Glutamatergic neuron (in vitro differentiated cells): Measurements from ENCODE around the gene RARS1. TPM values are rescaled to one million over a fixed set of nuclear protein-coding genes. Genes with fewer than 3 reads are reported as not detected.

ENCODE experiments used
- DNase-seq: peaks from one replicate; pipeline ENCODE4 v3.0.0; 2022
- H3K27ac Mint-ChIP-seq: one replicate; pipeline ENCODE4 v1.8.0; 2020; ENCODE audit warnings: mild to moderate bottlenecking, mixed read lengths, inconsistent platforms; ENCODE audit not compliant: unreplicated experiment
- H3K27me3 Mint-ChIP-seq: one replicate; pipeline ENCODE4 v1.8.0; 2020; ENCODE audit warnings: mild to moderate bottlenecking, moderate library complexity, mixed read lengths, inconsistent platforms; ENCODE audit not compliant: unreplicated experiment
- H3K36me3 Mint-ChIP-seq: one replicate; pipeline ENCODE4 v1.8.0; 2020; ENCODE audit warnings: mild to moderate bottlenecking, mixed read lengths, inconsistent platforms; ENCODE audit not compliant: unreplicated experiment
- H3K4me1 Mint-ChIP-seq: one replicate; pipeline ENCODE4 v1.8.0; 2020; ENCODE audit warnings: mild to moderate bottlenecking, low read depth, mixed read lengths, inconsistent platforms; ENCODE audit not compliant: unreplicated experiment
- H3K4me3 Mint-ChIP-seq: one replicate; pipeline ENCODE4 v1.8.0; 2020; ENCODE audit warnings: mild to moderate bottlenecking, mixed read lengths, inconsistent platforms; ENCODE audit not compliant: unreplicated experiment
- H3K9me3 Mint-ChIP-seq: one replicate; pipeline ENCODE4 v1.8.0; 2020; ENCODE audit warnings: mild to moderate bottlenecking, moderate library complexity, mixed read lengths, inconsistent platforms; ENCODE audit not compliant: unreplicated experiment
- CTCF ChIP-seq: fragments of 200-600 bp; sonication (generic); IDR thresholded peaks from one replicate; pipeline ENCODE4 v1.5.0; 2021; ENCODE audit not compliant: partially characterized antibody, unreplicated experiment
- total RNA-seq: library from RNA; stranded (reverse); fragmentation: NEBNext Ultra II Directional; extraction: Animal tissue kit (Norgen Biotek cat#: 25700); gene quantifications from one replicate; pipeline ENCODE4 v1.2.1, GENCODE V29; 2021; ENCODE audit not compliant: unreplicated experiment

Gene RARS1
- total RNA-seq, 1 donor from 2014 or later, result 65.2 TPM

- no peak for TF ChIP-seq CTCF
- Mint-ChIP-seq H3K4me3 (no peak overlapping the region), H3K9me3 (no peaks in the 10 kb centered on the region), H3K27ac (no peak overlapping the region), H3K27me3 (no peaks in the 10 kb centered on the region), H3K4me1 (peaks cover 3% of the 10 kb centered on the region), H3K36me3 (no peaks in the 10 kb centered on the region)
- DNase-seq, result no peak
Observed at GRCh38 chr5:168482361-168482760, 3.9 kb upstream of the RARS1 start.

DNA sequence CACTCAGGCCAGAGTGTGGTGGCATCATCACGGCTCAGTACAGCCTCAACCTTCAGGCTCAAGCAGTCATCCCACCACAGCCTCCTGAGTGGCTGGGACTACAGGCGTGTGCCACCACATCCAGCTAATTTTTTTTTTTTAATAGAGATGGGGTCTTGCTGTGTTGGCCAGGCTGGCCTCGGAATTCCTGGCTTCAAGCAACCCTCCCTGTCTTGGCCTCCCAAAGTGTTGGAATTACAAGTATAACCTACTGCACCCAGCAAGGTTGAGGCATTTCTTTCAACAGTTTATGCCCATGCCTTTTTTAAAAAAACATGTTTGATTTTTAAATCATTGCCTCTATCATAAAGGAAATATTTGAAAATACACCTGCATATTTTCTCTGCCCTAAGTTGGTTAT is 2.8 kb downstream of the RARS1 start:
- no peak for TF ChIP-seq CTCF
- no peaks in the 10 kb centered on the region for H3K9me3 Mint-ChIP-seq
- peaks cover 5% of the 10 kb centered on the region for H3K4me1 Mint-ChIP-seq
- no peaks in the 10 kb centered on the region for H3K27me3 Mint-ChIP-seq
- no peak overlapping the region for H3K27ac Mint-ChIP-seq
- no peak for DNase-seq
- H3K36me3 Mint-ChIP-seq, result no peaks in the 10 kb centered on the region
- no peak overlapping the region for H3K4me3 Mint-ChIP-seq

DNA sequence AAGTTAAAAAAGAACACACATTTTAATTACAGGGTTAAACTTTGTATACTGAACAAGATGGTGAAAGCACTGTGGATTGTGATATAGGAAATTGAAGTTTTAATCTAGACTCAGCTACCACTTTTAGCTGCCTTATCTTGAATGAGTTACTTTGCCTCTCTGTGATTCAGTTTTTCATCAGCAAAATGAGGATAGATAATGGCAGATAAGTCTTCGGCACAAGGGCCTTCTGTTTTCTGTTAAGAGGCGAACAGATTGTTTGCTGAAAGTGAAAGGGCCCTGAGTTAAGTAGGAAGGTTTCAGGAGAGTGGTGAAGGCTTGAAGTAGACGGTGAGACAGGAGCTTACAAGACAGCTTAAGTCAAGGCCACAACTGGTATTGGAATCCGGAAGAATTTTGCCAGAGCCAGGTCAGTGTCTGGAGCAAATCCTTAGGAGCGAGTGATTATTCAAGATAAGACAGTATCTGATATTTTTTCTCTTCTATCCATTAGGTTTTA is 7.8 kb downstream of the RARS1 start:
- no peak overlapping the region for H3K27ac Mint-ChIP-seq
- H3K9me3 Mint-ChIP-seq, result no peaks in the 10 kb centered on the region
- H3K27me3 Mint-ChIP-seq, result no peaks in the 10 kb centered on the region
- DNase-seq, result no peak
- H3K4me1 Mint-ChIP-seq, result no peaks in the 10 kb centered on the region
- TF ChIP-seq CTCF, result no peak
- no peaks in the 10 kb centered on the region for H3K36me3 Mint-ChIP-seq
- H3K4me3 Mint-ChIP-seq, result no peak overlapping the region

DNA sequence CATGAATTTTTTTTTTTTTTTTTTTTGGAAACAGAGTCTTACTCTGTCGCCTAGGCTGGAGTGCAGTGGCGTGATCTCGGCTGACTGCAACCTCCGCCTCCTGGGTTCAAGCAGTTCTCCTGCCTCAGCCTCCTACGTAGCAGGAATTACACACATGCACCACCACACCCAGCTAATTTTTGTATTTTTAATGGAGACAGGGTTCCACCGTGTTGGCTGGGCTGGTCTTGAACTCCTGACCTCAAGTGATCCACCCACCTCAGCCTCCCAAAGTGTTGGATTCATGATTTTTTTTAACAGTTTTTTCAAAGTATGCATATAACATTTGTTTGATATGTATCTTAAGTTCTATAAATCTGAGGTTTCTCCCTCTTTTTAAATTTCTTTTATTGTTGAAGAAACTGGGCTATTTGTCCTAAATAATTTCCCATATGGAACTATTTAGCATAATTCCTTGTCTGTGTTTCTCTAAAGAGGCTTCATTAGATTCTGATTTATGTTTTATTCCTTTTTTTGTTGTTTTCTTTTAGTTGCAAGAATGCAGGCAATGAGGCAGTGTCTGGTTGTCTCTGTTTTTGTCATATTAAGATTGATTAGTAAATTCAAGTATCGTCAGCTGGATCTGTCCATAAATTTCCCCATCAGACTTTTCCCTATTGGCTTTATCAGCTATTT is 16.4 kb downstream of the RARS1 start:
- Mint-ChIP-seq H3K27me3 (no peaks in the 10 kb centered on the region), H3K36me3 (no peaks in the 10 kb centered on the region), H3K27ac (no peak overlapping the region), H3K4me1 (no peaks in the 10 kb centered on the region), H3K4me3 (no peak overlapping the region), H3K9me3 (no peaks in the 10 kb centered on the region)
- TF ChIP-seq CTCF, result no peak
- DNase-seq, result no peak

DNA sequence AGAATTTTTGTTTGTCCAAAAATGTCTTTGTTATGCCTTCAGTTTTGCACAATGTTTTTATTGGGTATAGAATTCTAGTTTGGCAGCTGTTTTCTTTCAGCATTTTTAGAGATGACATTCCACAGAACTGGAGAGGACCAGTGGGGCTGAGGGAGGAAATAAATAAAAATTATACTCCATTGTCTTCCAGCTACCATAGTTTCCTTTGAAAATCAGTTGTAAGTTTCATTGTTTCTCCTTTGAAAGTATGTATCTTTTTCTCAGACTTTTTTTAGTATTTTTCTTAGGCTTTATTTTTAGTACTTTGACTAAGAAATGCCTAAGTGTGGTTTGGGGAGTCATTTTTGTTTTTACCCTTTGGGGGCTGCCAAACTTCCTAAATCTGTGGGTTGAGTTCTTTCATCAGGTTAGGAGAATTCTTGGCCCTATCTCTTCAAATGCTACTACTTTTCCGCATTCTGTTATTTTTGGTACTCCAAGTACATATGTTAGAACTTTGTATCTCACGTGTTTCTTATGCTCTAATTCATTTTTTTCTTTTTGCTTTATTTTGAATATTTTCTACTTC is 27.7 kb downstream of the RARS1 start:
- H3K27me3 Mint-ChIP-seq, result no peaks in the 10 kb centered on the region
- H3K4me3 Mint-ChIP-seq, result no peak overlapping the region
- TF ChIP-seq CTCF, result no peak
- H3K36me3 Mint-ChIP-seq, result peaks cover 19% of the 10 kb centered on the region
- no peak overlapping the region for H3K27ac Mint-ChIP-seq
- H3K9me3 Mint-ChIP-seq, result no peaks in the 10 kb centered on the region
- DNase-seq, result no peak
- H3K4me1 Mint-ChIP-seq, result peaks cover 1% of the 10 kb centered on the region
